Thyroid gland (tissue), 4 donors: ENCODE measurements around the gene MAPRE3. TPM values are rescaled to one million over a fixed set of nuclear protein-coding genes. Genes with fewer than 3 reads are reported as not detected.

Source experiments
- DNase-seq, 2 donors: peaks; one replicate each; pipeline ENCODE4 v3.0.0-alpha.2; 2019
- H3K27ac ChIP-seq, 3 donors: fragments of 200-600 bp; sonication (generic); 1 replicate in 2 of 3; 2 replicates in 1 of 3; pipeline ENCODE4 v1.5.1; 2016 to 2019; ENCODE audit warnings: mild to moderate bottlenecking in 1 of 3, moderate library complexity in 1 of 3
- H3K27me3 ChIP-seq: fragments of 200-600 bp; sonication (generic); one replicate; pipeline ENCODE4 v1.5.1; 2019
- H3K36me3 ChIP-seq, 2 donors: fragments of 200-600 bp; sonication (generic); one replicate each; pipeline ENCODE4 v1.5.1; 2016 to 2019
- H3K4me1 ChIP-seq, 2 donors: fragments of 200-600 bp; sonication (generic); one replicate each; pipeline ENCODE4 v1.5.1; 2017 to 2019
- H3K4me3 ChIP-seq, 3 donors: fragments of 200-600 bp; sonication (generic); replicated peaks in 1 of 3; 1 replicate in 2 of 3; 2 replicates in 1 of 3; pipeline ENCODE4 v1.5.1; 2016; ENCODE audit warnings: mild to moderate bottlenecking in 1 of 3
- H3K9me3 ChIP-seq: fragments of 200-600 bp; sonication (generic); one replicate; pipeline ENCODE4 v1.5.1; 2017
- POLR2A ChIP-seq, 2 donors: fragments of 450-650 bp; IDR thresholded peaks; one replicate each; pipeline ENCODE4 v1.6.1; 2017; ENCODE audit warnings: antibody characterized with exemption in 2 of 2, mild to moderate bottlenecking in 2 of 2, moderate library complexity in 1 of 2
- WGBS, 2 donors: methylation state at CpG; one replicate each; pipeline ENCODE4 v1.1.5; 2017; 5-methylcytosine and 5-hydroxymethylcytosine counted together
- intact Hi-C: fragments of 100-400 bp; cut with DNase I; formaldehyde crosslinking; loops from one replicate; pipeline ENCODE4 v1.15.1; 2023
- total RNA-seq, 4 donors: library from RNA; depleted of rRNA; stranded (reverse); fragments of >200 nt; gene quantifications; one replicate each; pipeline ENCODE4 v1.2.3, GENCODE V29; 2016
- TF ChIP-seq, protein P1 (sequence below), 6 experiments: fragments of 200-600 bp in 3 of 6; fragments of 450-650 bp in 3 of 6; sonication (generic) in 3 of 6; IDR thresholded peaks; one replicate each; pipeline ENCODE4 v1.5.1; 2016 to 2019; ENCODE audit warnings: antibody characterized with exemption in 6 of 6, mild to moderate bottlenecking in 2 of 6, inconsistent platforms in 1 of 6, moderate library complexity in 1 of 6

MAPRE3 gene
- total RNA-seq, 4 donors from 2014 or later = 12.9 to 21.2 (median 17.0) TPM

DNA sequence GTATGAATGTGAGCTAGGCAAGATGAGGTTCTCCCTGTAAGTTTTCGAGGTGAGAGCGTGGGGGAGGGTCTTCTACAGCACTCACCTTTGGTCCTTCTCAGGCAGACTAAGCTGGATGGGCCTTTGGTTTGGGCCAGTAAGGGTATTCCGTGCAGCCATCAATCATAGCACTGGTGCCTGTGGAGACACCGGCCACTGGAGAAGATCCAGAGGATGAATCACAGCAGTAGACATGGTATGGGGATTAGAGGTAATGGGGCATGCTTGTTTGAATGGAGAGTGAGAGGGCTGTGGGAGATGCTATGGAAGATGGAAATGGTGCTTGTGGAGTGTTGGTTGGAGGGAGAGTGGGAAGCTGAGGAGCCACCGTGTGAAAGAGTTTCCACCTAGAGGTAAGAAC is 16.1 kb downstream of the MAPRE3 start:
- intact Hi-C loops = no loop called here
- Histone ChIP-seq H3K4me1 (peaks cover 20 to 25% of the 10 kb centered on the region in 2 donors), H3K36me3 (no peaks in the 10 kb centered on the region), H3K9me3 (no peaks in the 10 kb centered on the region), H3K27me3 (no peaks in the 10 kb centered on the region), H3K4me3 (no peak overlapping the region), H3K27ac (no peak overlapping the region)
- WGBS, 2 donors = 90 to 94% methylated on average over 5 of the region's 5 CpGs
- no peak for DNase-seq
- TF ChIP-seq, protein P1, sequence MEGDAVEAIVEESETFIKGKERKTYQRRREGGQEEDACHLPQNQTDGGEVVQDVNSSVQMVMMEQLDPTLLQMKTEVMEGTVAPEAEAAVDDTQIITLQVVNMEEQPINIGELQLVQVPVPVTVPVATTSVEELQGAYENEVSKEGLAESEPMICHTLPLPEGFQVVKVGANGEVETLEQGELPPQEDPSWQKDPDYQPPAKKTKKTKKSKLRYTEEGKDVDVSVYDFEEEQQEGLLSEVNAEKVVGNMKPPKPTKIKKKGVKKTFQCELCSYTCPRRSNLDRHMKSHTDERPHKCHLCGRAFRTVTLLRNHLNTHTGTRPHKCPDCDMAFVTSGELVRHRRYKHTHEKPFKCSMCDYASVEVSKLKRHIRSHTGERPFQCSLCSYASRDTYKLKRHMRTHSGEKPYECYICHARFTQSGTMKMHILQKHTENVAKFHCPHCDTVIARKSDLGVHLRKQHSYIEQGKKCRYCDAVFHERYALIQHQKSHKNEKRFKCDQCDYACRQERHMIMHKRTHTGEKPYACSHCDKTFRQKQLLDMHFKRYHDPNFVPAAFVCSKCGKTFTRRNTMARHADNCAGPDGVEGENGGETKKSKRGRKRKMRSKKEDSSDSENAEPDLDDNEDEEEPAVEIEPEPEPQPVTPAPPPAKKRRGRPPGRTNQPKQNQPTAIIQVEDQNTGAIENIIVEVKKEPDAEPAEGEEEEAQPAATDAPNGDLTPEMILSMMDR (IDR thresholded peaks at IDR 0.05) = no peak
- no peak for TF ChIP-seq POLR2A (IDR thresholded peaks at IDR 0.05)

DNA sequence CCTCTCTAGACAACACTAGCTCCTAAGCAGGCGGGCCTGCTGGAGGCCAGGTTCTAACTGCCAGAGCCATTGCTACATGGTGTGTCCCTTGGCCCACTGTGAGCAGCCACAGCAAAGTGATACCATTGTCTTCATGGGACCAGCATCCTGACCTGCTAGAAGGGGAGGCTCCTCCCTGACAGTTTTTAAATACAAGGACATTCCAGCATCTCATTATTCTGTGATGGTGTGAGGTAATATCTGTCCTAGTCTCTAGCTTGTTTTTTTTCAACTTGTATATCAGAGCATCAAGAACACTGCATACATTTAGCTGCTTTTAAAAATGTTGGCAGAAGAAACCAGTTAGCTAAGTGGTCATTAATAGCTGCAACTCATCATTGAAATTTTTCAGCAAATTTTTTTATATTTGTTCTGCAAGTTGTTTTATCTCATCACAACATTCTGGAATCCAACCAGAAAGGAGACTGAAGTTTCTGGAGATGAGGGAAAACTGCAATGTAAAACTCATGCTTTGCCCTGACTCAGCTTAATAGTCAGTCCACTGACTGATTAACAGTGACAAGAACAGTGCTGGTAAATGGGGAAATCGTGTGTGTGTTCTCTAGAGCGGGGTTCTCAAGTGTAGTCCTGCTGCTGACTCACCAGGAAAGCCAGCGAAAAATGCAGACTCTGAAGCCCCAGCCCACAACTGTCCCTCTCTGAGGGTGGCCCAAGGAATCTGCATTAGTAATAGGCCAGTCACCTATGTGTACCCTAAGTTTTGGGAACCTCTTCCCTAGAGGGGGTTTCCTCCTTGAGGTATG is 17.8 kb downstream of the MAPRE3 start:
- Histone ChIP-seq H3K4me3 (no peak overlapping the region), H3K27me3 (no peaks in the 10 kb centered on the region), H3K27ac (no peak overlapping the region), H3K4me1 (peaks cover 5 to 9% of the 10 kb centered on the region in 2 donors), H3K9me3 (no peaks in the 10 kb centered on the region), H3K36me3 (no peaks in the 10 kb centered on the region)
- intact Hi-C loops = no loop called here
- 75 to 77% methylated on average over 4 of the region's 4 CpGs for WGBS, 2 donors
- TF ChIP-seq, protein P1 (IDR thresholded peaks at IDR 0.05) = no peak
- no peak for TF ChIP-seq POLR2A (IDR thresholded peaks at IDR 0.05)
- DNase-seq = no peak

DNA sequence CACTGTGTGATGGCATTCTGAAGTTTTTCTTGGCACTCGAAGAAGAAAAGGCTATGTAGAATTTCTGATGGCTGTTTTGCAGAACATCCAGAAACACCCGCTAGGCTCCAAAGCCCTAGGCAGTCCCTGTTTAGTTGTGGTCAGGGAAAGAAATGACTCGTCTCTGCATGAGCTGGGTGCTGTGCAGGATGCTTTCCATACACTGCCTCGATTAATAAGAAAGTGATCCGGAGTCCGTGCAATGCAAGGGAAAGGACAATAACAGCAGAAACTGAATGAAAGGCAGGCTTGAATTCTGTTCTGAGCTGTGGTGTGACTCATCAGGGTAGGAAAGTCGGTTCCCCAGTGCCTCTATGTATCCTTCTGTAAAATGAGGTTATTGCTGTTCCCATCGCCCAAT is 18.7 kb downstream of the MAPRE3 start:
- no peak overlapping the region for H3K27ac ChIP-seq
- H3K4me1 ChIP-seq = no peaks in the 10 kb centered on the region
- WGBS, 2 donors = 90 to 94% methylated on average over 8 of the region's 8 CpGs
- no peak overlapping the region for H3K4me3 ChIP-seq
- intact Hi-C loops = no loop called here
- no peaks in the 10 kb centered on the region for H3K36me3 ChIP-seq
- no peaks in the 10 kb centered on the region for H3K27me3 ChIP-seq
- H3K9me3 ChIP-seq = no peaks in the 10 kb centered on the region
- DNase-seq = no peak
- TF ChIP-seq POLR2A (IDR thresholded peaks at IDR 0.05) = no peak
- TF ChIP-seq, protein P1 (IDR thresholded peaks at IDR 0.05) = no peak

- no peak overlapping the region for H3K27ac ChIP-seq
- no peaks in the 10 kb centered on the region for H3K9me3 ChIP-seq
- H3K4me3 ChIP-seq = no peak overlapping the region
- DNase-seq = no peak
- H3K27me3 ChIP-seq = no peaks in the 10 kb centered on the region
- H3K4me1 ChIP-seq = no peaks in the 10 kb centered on the region
- WGBS, 2 donors = 84 to 86% methylated on average over 5 of the region's 5 CpGs
- TF ChIP-seq POLR2A (IDR thresholded peaks at IDR 0.05) = no peak
- TF ChIP-seq, protein P1 (IDR thresholded peaks at IDR 0.05) = no peak
- H3K36me3 ChIP-seq = no peaks in the 10 kb centered on the region
- intact Hi-C loops = no loop called here
Measured at GRCh38 chr2:26991717-26992116, 21.3 kb downstream of the MAPRE3 start.

GRCh38 chr2:26993768-26994167 is 23.3 kb downstream of the MAPRE3 start:
- no peaks in the 10 kb centered on the region for H3K27me3 ChIP-seq
- TF ChIP-seq, protein P1 (IDR thresholded peaks at IDR 0.05) = no peak
- DNase-seq = no peak
- 87 to 88% methylated on average over 1 of the region's 1 CpG for WGBS, 2 donors
- H3K4me1 ChIP-seq = no peaks in the 10 kb centered on the region
- no peaks in the 10 kb centered on the region for H3K9me3 ChIP-seq
- intact Hi-C loops = no loop called here
- H3K4me3 ChIP-seq = no peak overlapping the region
- H3K27ac ChIP-seq = no peak overlapping the region
- H3K36me3 ChIP-seq = no peaks in the 10 kb centered on the region
